GM12892 (cell line): ENCODE measurements around the gene GHDC. TPM values are rescaled to one million over a fixed set of nuclear protein-coding genes. Genes with fewer than 3 reads are reported as not detected.
"Not testable (repeated sequence)": the region's sequence is repeated elsewhere in the genome, so short reads cannot be mapped to it uniquely, and the experiment has no call there.

Experiments used
- DNase-seq: peaks from one replicate; pipeline ENCODE4 v3.0.0; 2011; ENCODE audit not compliant: insufficient read length
- FAIRE-seq: peaks from 2 replicates; lab custom pipeline; 2011; peaks lifted over from hg19 to GRCh38; lab: Jason Lieb, UNC
- POLR2A ChIP-seq: IDR thresholded peaks from 2 replicates; pipeline ENCODE4 v1.6.1; 2011; ENCODE audit warnings: low read depth, low read length, control low read depth
- POLR2AphosphoS5 ChIP-seq: IDR thresholded peaks from 2 replicates; pipeline ENCODE4 v1.6.1; 2011; ENCODE audit warnings: low read depth, low read length, control low read depth
- TAF1 ChIP-seq: IDR thresholded peaks from 2 replicates; pipeline ENCODE4 v1.6.1; 2011; ENCODE audit warnings: low read depth, mild to moderate bottlenecking, control low read depth, low read length, borderline replicate concordance
- polyA plus RNA-seq: library from polyadenylated mRNA; unstranded; fragments of >200 nt; gene quantifications from one replicate; pipeline ENCODE4 v1.2.1, GENCODE V29; 2012; ENCODE audit warnings: missing spikeins, inconsistent platforms; ENCODE audit not compliant: missing spikeins

Gene GHDC
- 9.5 TPM for polyA plus RNA-seq

GRCh38 chr17:42193969-42194899, at the start of gene GHDC:
TSS of gene GHDC (minus strand) at chr17:42194494. CDS start at chr17:42193581, 913 bp downstream.
- FAIRE-seq (peak; percentile 96), DNase-seq (peak; percentile 80)
- TF ChIP-seq POLR2A (peak; percentile 66; the same call in 1 of the 2 replicates), TAF1 (0 out of 2 replicates have a peak, but pooled peaks have one; percentile 25), POLR2AphosphoS5 (peak; percentile 78)

- DNase-seq (no peak), FAIRE-seq (no peak)
- TF ChIP-seq POLR2A: no peak
Measured at GRCh38 chr17:42243493-42243982, 49.2 kb upstream of the GHDC start.

GRCh38 chr17:42241871-42242270, 47.6 kb upstream of the GHDC start:
- DNase-seq (no peak), FAIRE-seq (no peak)
- TF ChIP-seq POLR2AphosphoS5 (no peak), TAF1 (no peak), POLR2A (no peak)

- FAIRE-seq, DNase-seq: not testable (repeated sequence)
Measured at GRCh38 chr17:42240863-42241262, 46.6 kb upstream of the GHDC start.

- no peak for FAIRE-seq
- TF ChIP-seq POLR2AphosphoS5 (no peak), POLR2A (no peak), TAF1 (no peak)
- no peak for DNase-seq
Measured at GRCh38 chr17:42240201-42240600, 45.9 kb upstream of the GHDC start.

GRCh38 chr17:42239576-42239975, 45.3 kb upstream of the GHDC start:
- DNase-seq, FAIRE-seq: not testable (repeated sequence)

GRCh38 chr17:42236760-42237159, 42.5 kb upstream of the GHDC start:
- no peak for TF ChIP-seq POLR2A
- no peak for TF ChIP-seq POLR2AphosphoS5
- TF ChIP-seq TAF1: no peak
- no peak for FAIRE-seq

GRCh38 chr17:42233994-42234393, 39.7 kb upstream of the GHDC start:
- no peak for FAIRE-seq
- TF ChIP-seq TAF1: no peak
- TF ChIP-seq POLR2A: no peak
- no peak for TF ChIP-seq POLR2AphosphoS5
- no peak for DNase-seq

More at GRCh38 chr17:42236760-42237159, 42.5 kb upstream of the GHDC start:
- DNase-seq: no peak

GRCh38 chr17:42233156-42233555, 38.9 kb upstream of the GHDC start:
- TF ChIP-seq POLR2AphosphoS5: no peak
- TF ChIP-seq TAF1: no peak
- TF ChIP-seq POLR2A: no peak
- DNase-seq (no peak), FAIRE-seq (no peak)

- TF ChIP-seq TAF1 (no peak), POLR2A (no peak), POLR2AphosphoS5 (no peak)
- DNase-seq (no peak), FAIRE-seq (no peak)
Measured at GRCh38 chr17:42230225-42230624, 35.9 kb upstream of the GHDC start.

GRCh38 chr17:42227849-42228700, 33.8 kb upstream of the GHDC start:
- FAIRE-seq (no peak), DNase-seq (no peak)
- TF ChIP-seq POLR2A (no peak), POLR2AphosphoS5 (no peak), TAF1 (no peak)
